Keratinocyte (primary cell): ENCODE results near the gene AP5Z1.

Source experiments
- EZH2 ChIP-seq: IDR thresholded peaks from one replicate; pipeline ENCODE4 v1.6.1; 2012; ENCODE audit warnings: inconsistent platforms, mild to moderate bottlenecking, low read length, moderate library complexity
- TF ChIP-seq, protein P1 (sequence below), 3 experiments: IDR thresholded peaks in 1 of 3; conservative IDR thresholded peaks in 1 of 3; optimal IDR thresholded peaks in 1 of 3; 2 replicates in 2 of 3; 3 replicates in 1 of 3; pipeline versions ENCODE3 to v1.5.1; 2011; ENCODE audit warnings: low read length in 3 of 3, mild to moderate bottlenecking in 3 of 3, moderate library complexity in 2 of 3, control low read depth in 1 of 3, inconsistent platforms in 1 of 3; ENCODE audit not compliant: insufficient read depth in 2 of 3; ENCODE audit errors: extremely low read depth in 1 of 3

DNA sequence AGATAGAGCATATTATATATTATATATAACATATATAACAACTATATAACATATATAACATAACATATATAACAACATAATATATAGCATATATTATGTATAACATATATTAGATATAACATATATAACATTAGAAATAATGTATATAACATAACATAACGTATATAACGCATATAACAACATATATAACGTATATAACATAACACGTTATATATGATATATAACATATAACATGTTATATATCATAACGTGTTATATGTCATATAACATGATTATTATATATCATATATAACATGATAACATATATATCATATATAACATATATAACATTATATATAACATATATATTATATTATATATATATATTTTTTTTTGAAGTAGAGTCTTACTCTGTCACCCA, 3.7 kb downstream of the AP5Z1 start:
- TF ChIP-seq, protein P1, sequence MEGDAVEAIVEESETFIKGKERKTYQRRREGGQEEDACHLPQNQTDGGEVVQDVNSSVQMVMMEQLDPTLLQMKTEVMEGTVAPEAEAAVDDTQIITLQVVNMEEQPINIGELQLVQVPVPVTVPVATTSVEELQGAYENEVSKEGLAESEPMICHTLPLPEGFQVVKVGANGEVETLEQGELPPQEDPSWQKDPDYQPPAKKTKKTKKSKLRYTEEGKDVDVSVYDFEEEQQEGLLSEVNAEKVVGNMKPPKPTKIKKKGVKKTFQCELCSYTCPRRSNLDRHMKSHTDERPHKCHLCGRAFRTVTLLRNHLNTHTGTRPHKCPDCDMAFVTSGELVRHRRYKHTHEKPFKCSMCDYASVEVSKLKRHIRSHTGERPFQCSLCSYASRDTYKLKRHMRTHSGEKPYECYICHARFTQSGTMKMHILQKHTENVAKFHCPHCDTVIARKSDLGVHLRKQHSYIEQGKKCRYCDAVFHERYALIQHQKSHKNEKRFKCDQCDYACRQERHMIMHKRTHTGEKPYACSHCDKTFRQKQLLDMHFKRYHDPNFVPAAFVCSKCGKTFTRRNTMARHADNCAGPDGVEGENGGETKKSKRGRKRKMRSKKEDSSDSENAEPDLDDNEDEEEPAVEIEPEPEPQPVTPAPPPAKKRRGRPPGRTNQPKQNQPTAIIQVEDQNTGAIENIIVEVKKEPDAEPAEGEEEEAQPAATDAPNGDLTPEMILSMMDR (optimal IDR thresholded peaks at IDR 0.05 in 1 of 3, IDR thresholded peaks at IDR 0.05 in 1 of 3, conservative IDR thresholded peaks at IDR 0.05 in 1 of 3; ENCODE audit: extremely low read depth in 1 of 3, insufficient read depth in 2 of 3, low read length in 3 of 3), result no peak
- TF ChIP-seq EZH2, result no peak
